Dermis blood vessel endothelial cell (primary cell): ENCODE data around the gene SDHA. TPM values are rescaled to one million over a fixed set of nuclear protein-coding genes. Genes with fewer than 3 reads are reported as not detected.
"Not testable (repeated sequence)": the region's sequence is repeated elsewhere in the genome, so short reads cannot be mapped to it uniquely, and the experiment has no call there.

Experiments used
- DNase-seq: peaks from one replicate; pipeline ENCODE4 v3.0.0; 2010
- total RNA-seq: library from RNA; depleted of rRNA; stranded (reverse); fragments of >200 nt; gene quantifications from 2 replicates; pipeline ENCODE4 v1.2.3, GENCODE V29; 2014

SDHA gene
- total RNA-seq, 1 donor from 2014 or later: 123 TPM

DNA sequence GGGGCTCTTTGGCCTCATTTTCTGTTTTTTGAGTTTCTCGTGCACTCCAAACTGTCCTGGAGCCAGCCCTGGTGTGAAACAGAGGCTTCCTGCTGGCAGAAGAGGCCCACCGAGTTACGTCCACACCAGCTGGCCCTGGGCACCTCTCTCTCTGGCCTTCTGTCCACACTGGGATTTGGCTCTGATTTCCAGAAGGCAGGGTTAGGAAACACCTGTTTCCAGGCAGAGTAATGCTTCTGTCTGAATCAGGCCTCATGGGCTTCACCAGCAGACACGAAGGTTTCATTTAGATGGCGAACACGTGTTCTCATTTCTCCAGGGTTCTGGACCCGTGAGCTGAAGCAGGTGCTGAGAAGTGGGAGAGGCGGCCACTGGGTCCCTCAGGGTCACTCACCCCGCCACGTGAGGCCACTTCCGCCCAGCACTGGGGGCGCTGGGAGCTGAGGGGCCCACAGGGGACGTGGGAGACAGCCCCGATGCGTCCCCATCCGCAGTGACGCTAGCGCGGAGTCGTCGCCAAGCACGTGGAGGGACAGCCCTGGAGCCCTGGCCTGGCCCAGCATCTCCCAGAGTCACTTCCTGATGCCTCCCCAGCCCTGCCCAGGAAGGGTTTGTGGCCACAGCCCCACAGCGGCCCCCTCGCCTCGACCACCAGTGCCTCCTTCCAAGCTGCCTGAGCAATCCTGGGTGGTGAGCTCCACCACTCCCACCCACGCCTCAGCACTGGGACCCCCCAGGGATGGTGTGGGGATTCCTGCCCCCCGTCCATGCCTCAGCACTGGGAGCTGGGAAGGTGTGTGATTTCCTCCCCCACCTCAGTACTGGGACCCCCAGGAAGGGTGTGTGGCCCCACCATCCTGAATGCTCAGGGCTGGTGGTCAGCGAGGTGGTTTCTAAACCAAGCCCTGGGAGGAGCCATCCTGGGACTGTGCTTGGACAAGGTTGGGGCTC lies 31.8 kb upstream of the SDHA start:
- peak; percentile 91 for DNase-seq

DNA sequence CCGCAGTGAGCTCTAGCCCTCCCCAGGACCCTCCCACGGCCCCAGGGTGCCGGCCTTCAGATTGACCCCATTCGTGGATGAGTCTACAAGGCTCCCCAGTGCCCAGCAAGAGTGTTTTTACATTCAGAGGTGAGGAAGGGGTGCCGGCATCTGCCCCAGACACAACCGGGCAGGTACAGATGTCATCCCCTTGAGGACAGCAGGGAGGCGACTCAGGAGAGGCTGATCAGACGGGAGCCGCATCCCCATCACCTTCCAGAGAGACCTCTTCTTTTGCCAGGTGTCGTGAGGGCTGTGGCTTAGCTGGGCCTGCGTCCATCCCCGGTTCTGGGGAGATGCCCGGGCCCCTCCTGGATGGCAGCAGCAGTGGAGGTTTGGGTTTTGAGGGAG lies 31.1 kb upstream of the SDHA start:
- DNase-seq: no peak

DNA sequence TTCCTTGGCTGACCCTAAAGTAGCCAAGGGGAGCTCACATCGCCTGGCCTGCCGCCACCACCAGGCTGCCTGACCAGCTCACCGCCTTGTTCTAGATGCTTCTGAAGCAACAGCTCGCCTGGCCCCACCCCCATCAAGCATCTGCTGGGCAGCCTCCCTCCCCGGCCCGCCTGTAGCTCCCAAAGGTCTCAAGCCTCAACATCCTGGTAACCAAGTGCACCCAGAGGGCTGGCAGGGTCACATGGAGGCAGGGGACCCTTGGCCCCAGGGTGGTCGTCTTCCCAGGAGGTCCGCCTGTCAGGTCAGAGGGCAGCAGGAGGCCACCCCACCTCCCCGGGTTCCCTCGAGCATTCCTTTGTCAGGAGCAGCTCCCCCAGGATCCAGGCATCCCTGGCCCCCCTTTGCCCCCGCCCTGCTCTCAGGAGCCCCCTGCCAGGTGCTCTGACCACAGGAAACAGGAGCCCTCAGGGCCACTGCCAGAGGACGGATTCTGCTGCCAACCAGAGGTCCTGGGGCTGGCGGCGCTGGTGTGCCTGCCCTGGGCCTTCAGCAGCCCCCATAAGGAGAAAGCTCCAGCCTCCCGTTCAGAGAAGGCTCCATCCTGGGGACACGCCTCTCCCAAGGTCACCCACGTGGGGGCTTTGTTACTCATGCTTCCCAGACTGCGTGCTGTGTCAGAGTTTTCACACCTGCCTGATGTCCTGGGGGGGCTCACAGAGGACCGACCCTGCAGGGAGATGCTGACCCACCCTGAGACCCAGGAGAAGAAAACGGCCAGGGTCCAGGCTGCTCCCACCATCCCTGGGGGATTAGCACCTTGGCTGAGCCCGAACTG lies 30.3 kb upstream of the SDHA start:
- no peak for DNase-seq

DNA sequence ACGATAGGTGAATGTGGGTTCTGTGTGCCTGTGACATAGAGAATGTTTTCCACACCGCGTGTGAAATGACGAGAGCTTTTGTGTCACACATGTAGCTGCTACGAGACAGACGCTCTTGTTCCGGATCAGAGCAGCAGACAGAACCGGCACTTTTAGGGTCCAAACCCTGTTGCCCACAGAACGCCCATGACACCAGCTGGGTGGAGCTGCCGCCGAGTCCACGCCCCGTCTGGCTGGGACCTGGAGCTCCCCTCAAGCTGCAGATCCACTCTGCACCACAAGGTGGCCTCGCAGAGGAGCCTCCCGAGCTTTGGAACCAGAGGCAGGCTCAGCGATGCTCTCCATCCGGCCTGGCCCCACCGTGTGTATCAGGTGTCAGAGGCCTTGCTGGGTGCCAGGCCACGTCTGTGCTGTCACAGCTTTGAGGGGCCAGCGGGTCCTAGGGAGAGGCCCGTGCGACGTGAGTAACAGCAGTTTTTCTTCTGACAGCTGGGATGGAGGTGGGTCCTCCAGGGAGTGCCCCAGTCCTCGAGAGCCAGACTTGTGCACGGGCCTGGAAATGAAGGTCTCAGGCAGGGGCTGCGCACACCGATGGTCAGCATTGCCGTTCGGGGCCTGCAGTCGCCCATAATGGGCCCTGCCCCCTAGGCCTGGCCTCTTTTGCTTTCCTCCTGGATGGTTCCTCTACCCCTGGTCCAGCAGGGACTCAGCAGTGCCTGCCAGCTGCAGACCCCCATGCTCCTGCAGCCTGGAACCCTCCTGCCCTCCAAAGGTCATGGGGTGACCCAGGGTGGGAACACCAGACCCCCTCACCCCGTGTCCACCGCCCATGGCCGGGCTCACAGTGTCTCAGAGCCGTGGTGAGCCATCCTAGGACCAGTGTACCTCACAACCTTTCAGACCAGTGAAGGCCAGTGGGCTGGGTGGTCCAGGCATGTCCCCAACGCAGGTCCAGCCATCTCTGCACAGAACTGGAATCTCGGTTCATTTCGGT lies 29.3 kb upstream of the SDHA start:
- peak; percentile 90 for DNase-seq

DNA sequence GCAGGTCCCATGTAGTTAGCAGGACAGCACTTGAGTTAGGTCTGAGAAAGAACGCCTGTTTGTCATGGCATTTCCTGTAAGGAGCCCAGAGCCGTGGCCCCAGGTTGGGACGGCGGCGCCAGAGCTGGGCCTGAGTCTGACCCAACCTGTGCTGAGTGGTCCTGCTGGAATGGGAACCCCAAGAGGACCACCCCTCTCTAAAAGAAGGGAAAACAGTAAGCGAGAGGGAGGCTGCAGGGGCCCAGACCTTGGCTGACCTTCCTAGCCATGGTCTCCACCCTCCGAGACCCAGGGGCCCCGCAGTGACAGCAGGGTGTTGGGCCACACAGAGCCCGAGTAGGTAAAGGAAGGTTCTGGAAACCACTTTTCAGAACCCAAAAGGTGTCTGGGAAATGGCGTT lies 28.6 kb upstream of the SDHA start:
- no peak for DNase-seq

DNA sequence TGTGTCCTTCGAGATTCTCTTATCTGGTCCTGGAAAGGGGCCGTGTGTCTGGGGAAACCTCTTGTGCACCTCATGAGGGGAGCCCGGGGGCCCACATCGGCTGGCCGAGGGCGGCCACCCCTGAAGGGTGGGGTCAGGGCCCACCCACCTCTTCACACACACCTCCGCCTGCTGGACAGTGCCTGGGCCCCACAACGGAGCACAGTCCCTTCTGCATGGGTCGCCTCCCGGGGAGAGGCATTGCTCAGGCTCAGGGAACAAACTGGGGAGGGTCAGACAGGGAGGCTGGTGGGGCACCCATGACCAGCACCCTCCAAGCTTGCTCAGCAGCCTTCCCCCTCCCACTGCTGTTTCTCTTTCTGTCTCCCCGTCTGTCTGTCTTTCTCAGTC lies 28.1 kb upstream of the SDHA start:
- no peak for DNase-seq

DNA sequence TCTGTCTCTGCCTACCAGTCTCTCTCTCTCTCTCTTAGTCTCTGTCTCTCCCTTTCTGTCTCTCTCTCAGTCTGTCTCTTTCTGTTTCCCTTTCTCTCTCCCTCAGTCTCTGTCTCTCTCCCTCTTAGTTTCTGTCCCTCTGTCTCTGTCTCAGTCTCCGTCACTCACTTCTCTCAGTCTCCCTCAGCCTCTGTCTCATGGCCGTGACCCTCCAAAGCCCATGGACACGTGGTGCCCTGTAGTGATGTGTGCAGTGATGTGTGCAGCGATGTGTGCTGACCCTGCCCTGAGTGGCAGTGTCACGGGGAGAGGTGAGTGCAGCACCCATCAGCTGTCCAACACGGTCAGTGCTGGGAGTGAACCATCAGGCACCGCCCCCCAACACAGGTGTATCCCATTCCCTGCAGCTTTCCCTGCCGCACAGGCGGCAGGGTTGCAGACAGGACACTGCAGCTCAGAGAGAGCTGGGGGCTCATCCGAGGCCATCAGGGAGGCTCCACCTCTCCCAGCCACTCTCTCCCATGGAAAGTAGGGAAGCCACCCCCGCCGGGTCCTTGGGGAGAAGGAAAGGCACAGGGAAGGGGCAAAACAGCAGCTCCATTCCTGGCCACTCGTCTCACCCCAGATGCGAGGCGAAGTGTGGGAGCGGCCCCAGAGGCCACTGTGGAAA lies 27.6 kb upstream of the SDHA start:
- no peak for DNase-seq

DNA sequence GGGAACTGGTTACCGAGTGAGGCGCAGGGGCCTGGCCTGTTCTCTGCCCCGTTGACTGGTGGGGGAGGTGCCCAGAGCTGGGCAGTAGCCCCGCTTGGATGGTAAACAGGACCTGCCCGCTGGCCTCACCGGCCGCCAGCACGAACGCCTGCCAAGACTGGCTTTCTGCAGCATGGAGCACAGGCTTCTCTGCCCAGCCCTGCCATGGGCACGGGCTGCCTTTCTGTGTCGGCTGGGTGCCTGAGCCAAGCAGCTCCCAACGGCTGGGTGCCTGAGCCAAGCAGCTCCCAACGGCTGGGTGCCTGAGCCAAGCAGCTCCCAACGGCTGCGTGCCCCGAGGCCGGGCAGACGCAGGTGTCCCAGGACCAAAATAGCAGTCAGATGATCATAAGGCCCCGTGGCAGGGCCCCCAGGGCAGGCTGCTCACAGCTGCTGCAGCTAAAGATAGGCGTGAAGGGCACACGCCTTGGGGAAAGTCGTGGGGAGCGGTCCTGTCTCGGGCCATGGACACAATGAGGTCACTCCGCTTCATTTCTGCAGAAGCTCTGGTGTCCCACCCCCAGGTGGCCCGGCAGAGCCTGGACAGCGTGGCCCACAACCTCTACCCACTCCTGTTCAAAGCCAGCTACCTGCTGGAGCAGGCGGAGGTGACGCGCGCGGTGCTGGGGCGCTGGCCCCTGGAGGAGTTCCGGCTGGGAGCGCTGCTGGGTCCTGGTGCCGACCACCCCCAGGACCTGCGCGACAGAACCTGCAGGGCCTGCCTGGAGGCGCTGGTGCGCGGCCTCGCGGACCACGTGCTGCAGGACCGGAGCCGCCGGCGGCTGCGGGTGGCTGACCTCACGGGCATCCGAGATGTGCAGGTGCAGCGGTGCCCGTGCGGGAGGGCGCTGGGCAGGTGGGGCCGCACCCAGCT lies 26.8 kb upstream of the SDHA start, which contains the start of gene LRRC14B:
Gene LRRC14B (plus strand): TSS at position 460 of the 913 bp plus-strand sequence. CDS start 44 bp downstream, at position 504.
- no peak for DNase-seq

DNA sequence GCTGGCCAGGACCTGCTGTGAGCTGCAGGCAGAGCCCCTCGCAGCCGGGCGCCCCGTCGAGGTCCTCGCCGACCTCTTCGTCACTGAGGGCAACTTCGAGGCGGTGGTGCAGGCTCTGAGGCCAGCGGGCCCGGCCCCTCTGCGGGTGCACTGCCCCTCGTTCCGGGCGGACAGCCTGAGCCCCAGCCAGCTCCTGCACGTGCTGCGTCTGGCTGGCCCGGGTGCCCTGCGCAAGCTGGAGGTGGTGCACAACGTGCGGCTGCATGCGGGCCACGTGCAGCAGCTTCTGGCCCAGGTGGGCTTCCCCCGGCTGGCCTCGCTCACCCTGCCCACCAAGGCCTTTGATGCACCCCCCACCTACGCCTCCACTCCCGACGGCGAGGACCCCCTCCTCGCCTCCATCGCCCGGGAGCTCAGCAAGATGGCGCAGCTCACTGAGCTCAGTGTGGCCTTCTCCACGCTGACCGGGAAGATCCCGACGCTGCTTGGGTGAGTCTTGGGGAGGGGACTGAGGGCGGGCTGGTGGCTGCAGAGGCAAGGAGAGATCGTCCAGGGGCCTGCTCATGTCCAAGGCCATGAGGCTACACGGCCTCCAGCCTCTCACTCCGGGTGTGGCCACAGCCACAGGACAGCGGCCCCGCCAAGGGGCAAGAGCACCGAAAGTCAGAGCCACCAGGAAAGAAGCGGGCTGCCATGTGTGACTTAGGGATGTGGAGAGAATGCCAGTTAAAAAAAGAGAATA lies 26.0 kb upstream of the SDHA start:
- no peak for DNase-seq

DNA sequence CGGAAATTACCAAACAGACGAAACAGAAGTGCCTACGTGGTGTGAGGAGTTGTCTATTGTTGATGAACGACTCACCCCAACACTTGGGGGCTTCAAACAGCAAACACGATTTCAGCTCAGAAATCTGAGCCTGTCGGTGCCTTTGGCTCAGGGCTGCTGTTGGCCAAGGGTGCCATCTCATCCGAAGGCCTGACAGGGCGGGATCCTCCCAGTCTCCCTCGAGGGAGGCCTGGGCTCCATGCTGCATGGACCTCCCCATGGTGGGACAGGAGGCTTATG lies 25.5 kb upstream of the SDHA start:
- no peak for DNase-seq

DNA sequence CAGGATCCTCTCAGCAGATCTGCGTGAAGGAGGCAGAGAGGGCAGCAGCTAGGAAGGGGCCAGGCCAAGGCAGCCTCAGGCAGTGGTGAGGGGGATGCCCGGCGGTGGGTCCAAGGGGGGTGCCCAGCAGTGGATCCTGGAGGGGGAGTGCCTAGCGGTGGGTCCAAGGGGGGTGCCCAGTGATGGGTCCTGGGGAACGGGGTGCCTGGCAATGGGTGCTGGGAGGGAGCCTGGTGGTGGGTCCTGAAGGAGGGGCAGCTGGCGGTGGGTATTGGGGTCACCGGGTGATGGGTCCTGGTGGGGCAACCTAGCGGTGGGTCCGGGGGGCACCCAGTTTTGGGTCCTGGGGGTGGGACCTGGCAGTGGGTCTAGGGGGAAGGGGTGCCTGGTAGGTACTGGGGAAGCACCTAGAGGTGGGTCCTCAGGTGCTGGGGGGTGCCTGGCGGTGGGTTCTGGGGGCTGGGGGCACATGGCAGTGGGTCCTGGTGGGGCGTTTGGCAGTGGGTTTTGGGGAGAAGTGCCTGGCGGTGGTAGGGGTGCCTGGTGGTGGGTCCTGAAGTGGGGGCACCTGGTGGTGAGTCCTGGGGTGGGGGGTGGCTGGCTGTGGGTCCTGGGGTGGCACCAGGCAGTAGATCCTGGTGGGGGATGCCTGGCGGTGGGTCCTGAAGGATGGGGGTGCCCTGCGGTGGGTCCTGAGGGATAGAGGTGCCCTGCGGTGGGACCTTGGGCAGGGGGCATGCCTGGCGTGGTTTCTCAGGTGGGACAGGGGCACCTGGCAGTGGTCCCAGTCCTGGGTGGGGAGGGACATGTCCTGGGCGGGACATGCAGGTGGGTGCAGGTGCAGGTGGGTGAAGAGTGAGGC lies 24.9 kb upstream of the SDHA start:
- no peak for DNase-seq

DNA sequence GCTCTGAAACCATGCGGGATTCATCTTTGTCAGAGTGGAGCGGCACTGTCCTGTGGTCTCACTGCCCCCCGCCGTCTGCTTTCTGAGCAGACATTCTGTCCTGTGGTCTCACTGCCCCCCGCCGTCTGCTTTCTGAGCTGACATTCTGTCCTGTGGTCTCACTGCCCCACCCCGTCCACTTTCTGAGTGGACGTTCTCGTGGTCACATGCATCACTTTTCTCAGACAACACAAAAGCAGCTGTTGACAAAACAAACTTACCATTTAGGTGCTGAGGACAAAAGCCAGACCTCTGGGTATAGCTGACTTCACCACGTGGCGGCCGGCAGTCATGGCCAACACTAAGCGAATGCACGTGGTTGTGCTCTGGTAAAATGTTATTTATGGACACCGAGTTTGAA lies 24.0 kb upstream of the SDHA start:
- no peak for DNase-seq

DNA sequence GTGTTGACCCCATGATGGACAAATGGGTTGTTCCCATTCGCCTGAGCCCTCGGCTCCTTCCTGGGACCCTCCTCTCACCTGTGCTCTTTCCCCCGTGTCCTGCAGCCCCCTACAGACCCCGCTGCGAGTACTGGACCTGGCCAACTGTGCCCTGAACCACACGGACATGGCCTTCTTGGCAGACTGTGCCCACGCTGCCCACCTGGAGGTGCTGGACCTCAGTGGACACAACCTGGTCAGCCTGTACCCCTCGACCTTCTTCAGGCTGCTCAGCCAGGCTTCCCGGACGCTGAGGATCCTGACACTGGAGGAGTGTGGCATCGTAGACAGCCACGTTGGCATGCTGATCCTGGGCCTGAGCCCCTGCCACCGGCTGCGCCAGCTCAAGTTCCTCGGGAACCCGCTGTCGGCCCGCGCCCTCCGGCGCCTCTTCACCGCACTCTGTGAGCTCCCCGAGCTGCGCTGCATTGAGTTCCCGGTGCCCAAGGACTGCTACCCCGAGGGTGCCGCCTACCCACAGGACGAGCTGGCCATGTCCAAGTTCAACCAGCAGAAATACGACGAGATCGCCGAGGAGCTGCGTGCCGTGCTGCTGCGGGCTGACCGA lies 23.4 kb upstream of the SDHA start:
- DNase-seq: no peak

DNA sequence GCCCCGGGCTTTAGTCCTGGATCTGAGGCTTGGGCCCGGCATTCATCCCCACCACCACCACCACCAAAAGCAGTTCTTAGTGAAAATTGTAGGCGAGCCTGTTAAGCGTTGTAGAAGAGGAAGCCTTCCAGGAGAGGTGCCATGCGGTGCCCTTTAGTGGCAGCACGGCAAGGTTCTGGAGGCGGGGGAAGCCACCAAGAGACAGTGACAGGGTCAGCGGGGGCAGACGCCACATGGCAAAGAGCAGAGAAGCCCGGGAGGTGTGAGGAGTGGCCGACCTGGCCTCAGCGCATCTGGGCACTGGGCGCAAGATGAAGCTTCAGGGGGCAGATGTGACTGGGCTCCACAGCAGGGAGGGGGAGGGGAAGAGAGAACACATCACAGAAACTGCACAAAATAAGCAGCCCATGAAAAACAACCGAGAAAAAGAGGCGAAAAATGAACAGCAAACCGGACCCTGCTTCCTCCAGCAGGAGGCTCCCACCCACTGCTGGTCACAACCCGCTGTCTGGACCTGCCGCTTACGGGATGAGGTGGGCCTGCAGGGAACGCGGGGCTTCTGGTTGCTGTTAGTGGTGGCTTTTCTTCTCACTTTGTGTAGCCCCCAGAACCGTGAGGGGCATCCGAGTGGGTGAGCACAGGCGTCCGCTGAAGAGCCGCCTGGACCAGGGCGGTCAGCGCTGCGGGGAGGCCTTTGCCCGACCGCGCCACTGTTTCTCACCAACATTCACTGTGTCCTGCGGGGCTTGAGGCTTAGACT lies 22.5 kb upstream of the SDHA start:
- no peak for DNase-seq

DNA sequence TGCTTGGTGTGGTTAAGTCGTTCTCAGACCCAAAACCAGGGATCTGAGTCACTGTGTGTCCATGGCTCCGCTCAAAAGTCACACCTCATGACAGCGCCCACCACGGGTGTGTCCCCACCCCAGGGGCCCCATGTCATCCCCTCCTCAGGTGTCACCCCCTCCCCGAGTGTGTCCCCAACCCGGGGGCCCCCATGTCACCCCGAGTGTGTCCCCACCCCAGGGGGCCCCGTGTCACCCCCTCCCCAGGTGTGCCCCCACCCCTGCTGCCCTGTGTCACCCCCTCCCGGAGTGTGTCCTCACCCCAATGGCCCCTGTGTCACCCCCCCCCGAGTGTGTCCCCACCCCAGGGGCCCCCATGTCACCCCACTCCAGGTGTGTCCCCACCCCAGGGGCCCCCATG lies 21.8 kb upstream of the SDHA start:
- no peak for DNase-seq

DNA sequence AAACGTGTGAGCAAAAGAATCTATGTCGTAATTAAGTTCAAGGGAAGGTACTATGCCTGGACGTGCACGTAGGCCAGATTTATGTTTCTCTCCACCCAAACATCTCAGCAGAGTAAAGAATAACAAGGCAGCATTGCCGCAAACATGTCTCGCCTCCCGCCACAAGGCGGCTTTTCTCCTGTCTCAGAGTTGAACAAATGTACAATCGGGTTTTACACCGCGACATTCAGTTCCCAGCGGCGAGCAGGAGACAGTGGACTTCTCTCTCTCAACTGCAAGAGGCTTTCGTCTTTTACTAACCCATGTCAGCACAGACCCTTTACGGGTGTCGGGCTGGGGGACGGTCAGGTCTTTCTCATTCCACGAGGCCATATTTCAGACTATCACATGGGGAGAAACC lies 21.1 kb upstream of the SDHA start:
- DNase-seq: not testable (repeated sequence)

DNA sequence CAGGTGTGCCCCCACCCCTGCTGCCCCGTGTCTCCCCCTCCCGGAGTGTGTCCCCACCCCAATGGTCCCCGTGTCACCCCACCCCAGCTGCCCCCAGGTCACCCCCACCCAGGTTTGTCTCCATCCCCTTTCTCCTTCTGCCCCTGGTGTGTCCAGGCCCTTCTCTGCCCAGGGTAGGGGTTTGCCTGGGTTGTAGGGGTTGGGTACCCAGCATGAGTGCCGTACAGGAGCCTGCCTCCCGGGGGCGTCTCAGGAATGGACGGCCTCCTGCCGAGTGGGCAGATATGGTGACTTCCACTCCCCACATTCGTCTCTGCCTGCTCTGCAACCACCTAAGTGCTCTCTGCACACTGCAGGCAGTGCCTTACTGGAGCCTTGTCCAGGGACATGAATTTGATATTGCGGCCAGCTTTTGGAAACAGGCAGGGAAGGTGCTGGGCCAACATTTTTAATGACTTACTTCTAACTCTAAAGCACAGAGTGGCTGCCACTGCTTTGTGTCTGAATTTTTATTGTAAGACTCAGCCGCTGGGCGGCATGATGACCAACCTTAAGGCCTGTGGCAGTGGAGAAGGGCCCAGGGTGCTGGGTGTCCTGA lies 20.1 kb upstream of the SDHA start:
- no peak for DNase-seq
